ENCODE results near the gene FOXI3.

DNA sequence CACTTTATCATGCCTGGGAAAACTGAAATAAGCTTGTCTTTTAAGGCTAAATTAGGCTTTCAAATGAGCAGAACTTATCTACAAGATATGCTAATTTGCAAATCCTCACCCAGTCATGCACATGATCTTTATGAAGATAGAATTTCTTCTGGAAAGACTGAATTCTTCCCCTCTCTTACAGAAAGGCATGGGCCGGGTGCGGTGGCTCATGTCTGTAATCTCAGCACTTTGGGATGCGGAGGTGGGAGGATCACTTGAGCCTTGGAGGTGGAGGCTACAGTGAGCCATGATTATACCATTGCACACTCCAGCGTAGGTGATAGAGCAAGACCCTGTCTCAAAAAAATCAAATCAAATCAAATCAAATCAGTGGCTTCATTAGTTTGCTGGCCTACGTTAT, 11.7 kb upstream of the FOXI3 start:
- TF ChIP-seq, protein P1, sequence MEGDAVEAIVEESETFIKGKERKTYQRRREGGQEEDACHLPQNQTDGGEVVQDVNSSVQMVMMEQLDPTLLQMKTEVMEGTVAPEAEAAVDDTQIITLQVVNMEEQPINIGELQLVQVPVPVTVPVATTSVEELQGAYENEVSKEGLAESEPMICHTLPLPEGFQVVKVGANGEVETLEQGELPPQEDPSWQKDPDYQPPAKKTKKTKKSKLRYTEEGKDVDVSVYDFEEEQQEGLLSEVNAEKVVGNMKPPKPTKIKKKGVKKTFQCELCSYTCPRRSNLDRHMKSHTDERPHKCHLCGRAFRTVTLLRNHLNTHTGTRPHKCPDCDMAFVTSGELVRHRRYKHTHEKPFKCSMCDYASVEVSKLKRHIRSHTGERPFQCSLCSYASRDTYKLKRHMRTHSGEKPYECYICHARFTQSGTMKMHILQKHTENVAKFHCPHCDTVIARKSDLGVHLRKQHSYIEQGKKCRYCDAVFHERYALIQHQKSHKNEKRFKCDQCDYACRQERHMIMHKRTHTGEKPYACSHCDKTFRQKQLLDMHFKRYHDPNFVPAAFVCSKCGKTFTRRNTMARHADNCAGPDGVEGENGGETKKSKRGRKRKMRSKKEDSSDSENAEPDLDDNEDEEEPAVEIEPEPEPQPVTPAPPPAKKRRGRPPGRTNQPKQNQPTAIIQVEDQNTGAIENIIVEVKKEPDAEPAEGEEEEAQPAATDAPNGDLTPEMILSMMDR (IDR thresholded peaks at IDR 0.05) = no peak
- TF ChIP-seq POLR2A (IDR thresholded peaks at IDR 0.05) = no peak

All from heart left ventricle (tissue), 13 donors.